Right ventricle myocardium inferior (tissue), 1 donor: Measurements from ENCODE around the gene NTM. TPM values are rescaled to one million over a fixed set of nuclear protein-coding genes. Genes with fewer than 3 reads are reported as not detected.

ENCODE experiments used
- ATAC-seq: fragments of 200-7000 bp; cut with Tn5 transposase; one replicate; pipeline ENCODE4 v1.9.1; 2020; ENCODE audit warnings: mild to moderate bottlenecking, moderate library complexity
- DNase-seq: peaks from one replicate; pipeline ENCODE4 v3.0.0; 2021; ENCODE audit errors: missing footprints
- intact Hi-C: fragments of 100-400 bp; cut with DNase I; formaldehyde crosslinking; loops from one replicate; pipeline ENCODE4 v1.11.0; 2022
- total RNA-seq: library from RNA; stranded (reverse); fragmentation: NEBNext Ultra II Directional; extraction: Animal tissue kit (Norgen Biotek cat#: 25700); gene quantifications from one replicate; pipeline ENCODE4 v1.2.1, GENCODE V29; 2021
- donor health status: DM: no; HTN: yes; CAD: no; lungs with severe emphysema.

The NTM gene
- total RNA-seq, 1 donor from 2014 or later, result 2.9 TPM

DNA sequence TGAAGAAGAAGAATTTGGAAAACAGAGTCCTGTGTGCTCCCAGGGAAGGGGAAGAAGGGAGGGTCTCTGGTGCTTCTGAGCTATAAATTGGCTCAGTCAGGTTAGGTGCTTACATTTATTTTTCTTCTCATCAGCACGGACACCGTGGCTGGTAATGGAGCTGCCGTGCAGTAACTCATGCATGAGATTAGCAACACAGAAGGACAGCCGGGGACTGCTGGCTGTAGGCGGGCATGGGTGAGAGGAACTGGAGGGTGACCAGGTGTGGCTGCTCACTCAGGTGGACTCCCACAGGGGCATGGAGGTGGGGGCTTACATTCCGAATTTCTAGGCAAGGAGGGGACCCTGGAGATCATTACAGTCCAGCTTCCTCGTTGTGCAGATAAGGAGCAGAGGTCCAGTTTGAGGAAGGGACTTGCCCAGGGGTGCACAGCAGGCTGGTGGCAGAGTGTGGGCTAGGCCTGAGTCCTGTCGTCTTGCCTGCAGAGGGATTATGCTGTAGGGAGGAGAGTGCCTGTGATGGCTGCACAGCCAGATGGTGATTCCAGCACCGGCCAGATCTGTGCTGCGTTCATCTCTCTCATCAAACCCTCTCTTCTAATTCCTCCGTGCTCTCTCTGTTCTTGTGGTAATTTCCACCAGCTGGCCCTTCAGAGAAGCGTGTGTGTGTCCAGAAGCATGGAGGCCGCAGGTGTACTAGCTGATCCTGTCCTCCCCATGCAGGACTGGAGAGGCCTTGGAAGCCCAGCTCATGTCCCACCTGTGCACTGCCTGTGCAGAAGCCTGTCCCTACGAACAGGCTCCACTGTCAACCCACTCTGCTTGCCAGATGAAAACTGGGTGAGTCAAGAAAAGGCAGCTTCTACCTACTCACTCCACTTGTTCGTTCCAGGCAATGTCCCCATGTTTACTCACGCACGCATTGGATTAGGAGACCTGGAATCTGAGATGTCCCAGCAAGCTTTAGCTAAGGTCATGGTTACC is 78.9 kb downstream of the NTM start:
- DNase-seq, result no peak
- ATAC-seq, result no peak
- intact Hi-C loops, result no loop called here

DNA sequence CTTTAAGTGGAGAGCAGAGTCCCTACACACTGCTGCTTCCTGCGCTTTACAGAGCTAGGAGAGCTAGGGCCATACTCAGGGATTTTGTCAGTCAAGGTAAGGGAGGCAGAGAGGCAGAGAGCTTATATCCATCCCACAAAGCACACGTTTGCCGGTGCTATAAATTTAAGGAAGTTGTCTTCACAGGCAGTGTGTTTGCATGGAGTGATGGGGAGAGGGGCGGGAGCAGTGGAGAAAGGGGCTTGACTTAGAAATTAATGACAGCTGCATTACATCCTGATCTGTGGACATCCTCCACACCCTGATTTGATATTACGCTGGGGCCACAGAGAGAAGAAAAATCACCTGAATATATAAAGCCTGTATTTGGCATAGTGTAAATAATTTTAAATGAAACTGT is 84.1 kb downstream of the NTM start:
- ATAC-seq (no peak), DNase-seq (no peak)
- intact Hi-C loops, result no loop called here

DNA sequence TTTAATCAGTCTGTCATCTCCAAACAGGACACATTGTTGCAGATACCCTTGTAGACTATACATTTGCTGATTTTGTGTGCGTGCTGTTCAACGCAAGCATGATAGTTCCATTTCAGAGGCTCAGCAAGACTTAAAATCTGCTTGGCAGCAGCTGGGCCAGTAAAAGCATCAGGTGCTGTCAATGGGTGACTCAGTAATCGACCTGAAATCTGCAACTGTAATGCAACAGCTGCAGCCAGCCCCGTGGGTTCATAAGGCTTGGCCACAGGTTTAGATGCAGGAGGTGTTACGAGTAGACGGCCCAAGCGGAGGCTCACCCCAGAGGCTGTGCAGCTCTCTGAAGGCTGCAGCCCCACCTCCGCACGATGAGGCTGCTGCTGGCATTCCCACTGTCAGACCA is 84.6 kb downstream of the NTM start:
- ATAC-seq (no peak), DNase-seq (no peak)
- intact Hi-C loops, result no loop called here

DNA sequence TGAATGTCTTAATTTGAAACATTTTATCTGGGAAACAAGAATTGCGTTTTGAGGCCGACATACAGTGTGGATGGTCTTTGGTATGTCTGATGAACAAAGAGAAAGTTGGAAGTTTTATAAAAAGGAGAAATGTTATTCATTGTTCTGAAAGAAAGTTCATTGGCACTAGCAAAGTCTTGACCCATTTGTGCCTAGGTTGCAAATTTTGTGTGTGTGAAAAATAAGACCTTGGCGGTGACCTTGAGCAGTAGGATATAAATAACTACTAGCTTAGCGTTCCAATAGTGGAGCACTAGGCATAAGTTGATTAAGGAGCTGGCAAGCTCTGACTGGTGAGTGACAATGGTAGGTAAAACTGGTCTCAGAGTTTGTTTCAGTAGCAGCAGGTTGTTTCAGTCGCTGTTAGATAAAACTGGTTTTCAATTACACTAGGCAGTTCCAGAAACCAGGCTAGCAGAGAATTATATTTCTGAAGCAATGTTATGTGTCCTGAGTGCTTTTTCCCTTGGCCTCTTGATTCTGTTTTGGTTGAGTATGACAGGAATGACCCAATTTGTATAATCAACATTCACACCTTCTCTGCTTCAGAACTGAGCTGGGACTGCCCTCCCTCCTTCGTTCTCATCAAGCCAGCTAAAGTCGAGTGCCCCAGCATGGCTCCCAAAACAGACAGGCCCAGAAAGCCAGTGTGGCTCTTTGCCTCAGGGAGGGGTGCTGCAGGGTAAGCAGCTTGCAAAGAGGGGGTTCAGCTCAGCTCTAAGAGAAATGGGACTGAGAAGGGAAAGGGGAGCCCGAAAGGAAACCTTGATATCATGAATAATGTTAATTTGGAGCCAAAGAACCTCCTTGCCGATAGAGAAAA is 85.7 kb downstream of the NTM start:
- intact Hi-C loops, result no loop called here
- ATAC-seq (peak; percentile 65), DNase-seq (no peak)

DNA sequence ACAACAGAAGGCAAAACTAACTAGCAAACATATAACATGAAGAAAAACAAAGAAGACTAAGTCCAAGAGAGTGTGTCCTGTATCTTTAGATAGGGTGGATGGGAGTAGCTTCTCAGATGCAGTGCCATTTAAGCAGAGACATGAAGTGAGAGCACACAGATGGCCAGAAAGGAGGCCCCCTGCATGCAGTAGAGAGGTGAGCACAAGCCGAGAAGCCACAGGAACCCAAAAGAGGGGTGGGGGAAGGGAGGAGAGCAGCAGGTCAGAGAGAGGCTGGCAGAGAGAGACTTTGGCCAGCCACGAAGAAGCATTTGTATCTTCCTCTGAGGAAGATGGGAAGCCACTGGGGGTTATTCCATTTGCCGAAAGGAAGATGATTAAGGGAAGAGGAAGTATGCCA is 86.7 kb downstream of the NTM start:
- DNase-seq, result no peak
- intact Hi-C loops, result no loop called here
- no peak for ATAC-seq

DNA sequence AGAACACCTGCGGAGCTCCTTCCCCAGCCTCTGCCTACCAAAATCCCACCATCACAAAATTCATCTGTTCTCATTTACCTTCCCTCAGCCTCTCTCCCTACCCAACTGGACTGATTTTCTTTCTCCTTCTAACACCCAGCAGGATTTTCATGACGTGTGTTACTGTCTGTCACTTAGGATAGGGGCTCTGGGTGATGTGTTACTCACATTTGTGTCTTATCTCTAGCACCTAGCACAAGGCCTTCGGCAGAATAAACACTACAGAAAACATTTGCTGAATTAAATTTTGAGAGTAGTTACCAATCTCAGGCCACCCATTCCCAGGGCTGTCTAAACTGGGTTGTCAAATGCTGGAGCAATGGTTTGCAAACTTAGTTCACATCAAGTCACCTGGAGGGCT is 88.0 kb downstream of the NTM start:
- no peak for ATAC-seq
- DNase-seq, result no peak
- intact Hi-C loops, result no loop called here

DNA sequence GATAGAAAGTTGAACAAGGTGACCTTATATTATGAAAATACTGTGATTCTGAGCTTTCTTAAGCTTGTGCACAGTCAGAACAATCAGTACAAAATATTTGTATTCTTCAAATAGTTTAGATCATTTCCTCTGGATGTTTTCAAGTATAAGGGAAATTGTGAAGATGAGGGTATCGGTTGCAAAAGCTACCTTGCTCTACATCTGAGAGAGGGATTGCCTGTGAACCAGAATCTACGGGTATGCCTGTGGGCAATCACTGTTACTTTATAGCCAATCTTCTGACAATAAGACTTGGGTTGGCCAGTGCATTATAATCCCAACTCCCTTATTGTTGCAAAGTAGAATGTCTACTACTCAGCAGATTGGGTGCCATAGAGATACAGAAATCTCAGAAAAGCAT is 90.5 kb downstream of the NTM start:
- intact Hi-C loops, result no loop called here
- DNase-seq, result no peak
- ATAC-seq, result no peak

DNA sequence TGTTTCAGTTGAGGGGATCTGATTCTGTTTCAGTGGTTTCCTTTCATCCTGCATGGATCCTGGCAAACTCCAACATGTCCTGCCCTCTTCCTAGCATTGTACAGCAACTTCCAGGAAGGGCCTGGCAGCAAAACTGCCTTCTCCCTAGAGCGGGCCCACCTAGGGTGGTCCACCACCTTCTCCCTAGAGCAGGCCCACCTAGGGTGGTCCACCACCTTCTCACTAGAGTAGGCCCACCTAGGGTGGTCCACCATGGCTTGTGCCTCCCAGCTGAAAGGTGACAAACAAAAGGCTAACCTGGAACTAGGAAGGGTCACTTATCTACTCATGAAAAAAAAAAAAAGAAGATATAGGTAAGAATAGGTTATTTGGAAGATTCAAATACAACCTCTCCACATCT is 92.2 kb downstream of the NTM start:
- intact Hi-C loops, result no loop called here
- ATAC-seq, result no peak
- DNase-seq, result no peak

DNA sequence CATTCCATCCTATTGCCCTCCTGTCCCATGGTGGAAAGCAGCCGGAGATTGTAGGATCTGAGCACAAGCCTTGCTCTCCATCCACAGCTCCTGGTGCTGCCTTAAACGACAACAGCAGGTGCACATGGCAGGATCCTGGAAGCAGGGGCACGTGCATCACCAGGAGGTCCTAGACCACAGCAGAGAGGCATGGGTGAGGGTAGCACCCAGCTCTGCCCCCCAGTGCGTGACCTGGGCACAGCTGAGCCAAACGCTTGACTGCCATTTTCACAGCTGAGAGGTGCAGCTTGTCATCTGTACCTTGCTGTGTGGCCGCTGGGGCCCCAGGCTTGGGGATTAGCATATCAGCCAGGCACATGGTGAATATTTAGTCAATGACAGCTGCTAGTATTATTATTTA is 92.7 kb downstream of the NTM start:
- ATAC-seq, result no peak

DNA sequence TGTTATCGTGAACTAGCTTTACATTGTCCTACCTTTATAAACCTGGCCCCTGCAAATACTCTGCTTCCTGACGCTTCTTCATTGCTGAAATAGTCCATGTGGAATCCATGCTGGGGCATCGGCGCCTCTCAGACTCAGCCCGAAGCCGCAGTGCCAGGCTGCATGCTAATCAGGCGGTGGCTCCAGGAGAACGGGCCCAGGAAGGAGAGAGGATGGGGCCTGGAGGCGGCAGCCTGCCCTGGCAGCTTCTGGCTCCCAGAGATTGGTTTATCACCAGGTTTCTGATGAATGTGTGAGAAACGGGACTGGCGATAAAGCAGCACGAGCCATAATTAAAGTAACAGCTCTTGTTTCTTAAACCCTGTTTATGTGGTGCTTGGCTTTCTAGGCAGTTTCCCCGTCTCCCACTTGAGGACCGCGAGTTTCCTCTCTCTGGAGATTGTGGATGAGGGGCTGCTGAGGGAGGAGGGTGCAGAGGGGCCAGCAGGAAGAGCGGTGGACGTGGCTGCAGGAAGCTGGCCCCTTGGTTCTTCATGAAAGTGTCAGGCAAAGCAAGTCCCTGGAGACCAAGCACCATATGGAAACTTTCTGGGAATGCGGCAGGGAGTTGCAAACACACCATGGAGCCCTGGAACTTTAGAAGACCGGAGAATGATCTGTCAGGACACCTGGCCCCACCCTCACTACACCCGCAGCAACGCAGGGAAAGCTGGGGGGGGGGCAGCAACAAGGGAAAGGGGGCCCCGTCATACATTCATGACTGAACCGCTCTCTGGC is 93.4 kb downstream of the NTM start:
- ATAC-seq (no peak), DNase-seq (no peak)
- intact Hi-C loops, result no loop called here

More for the DNA sequence above, 92.7 kb downstream of the NTM start:
- DNase-seq, result no peak
- intact Hi-C loops, result no loop called here

DNA sequence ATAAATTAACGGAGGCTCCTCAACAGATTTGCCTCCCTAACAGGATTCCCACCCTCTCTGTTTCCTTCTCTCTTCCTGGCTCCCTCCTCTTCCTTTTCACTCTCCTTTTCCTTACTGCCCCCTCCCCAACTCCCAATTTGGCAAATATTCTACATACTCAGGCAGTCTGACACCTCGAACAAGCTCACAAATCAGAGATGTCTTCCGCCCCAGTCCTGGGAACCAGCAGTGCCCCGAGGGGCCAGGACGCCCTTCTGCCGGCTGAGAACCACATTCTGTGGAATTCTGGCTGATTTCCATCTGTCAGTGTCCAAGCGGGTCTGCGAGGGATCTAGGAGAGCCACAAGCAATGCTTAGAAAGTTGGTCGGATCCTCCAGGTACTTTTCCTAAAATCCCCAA is 94.0 kb downstream of the NTM start:
- intact Hi-C loops, result no loop called here
- no peak for ATAC-seq
- DNase-seq, result no peak

DNA sequence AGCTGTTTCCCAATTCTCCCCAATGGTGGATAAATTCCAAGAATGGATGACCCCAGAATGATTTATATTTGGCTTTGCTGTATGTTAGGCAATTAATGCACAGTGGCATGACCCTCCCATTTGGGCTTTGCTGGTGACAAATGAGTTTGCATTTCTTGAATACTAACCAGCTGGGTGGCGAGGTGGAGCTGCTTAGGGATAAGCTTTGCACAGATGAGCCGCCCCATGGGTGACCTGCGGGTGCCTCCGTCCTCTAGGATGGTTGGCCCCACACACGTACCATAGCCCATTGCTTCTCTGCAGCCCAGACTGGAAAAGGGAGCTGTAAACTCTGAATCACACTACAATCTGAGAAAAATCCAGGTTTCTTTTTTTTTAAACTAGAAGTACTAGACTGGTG is 94.6 kb downstream of the NTM start:
- peak; percentile 10 for ATAC-seq
- no peak for DNase-seq
- intact Hi-C loops, result no loop called here

DNA sequence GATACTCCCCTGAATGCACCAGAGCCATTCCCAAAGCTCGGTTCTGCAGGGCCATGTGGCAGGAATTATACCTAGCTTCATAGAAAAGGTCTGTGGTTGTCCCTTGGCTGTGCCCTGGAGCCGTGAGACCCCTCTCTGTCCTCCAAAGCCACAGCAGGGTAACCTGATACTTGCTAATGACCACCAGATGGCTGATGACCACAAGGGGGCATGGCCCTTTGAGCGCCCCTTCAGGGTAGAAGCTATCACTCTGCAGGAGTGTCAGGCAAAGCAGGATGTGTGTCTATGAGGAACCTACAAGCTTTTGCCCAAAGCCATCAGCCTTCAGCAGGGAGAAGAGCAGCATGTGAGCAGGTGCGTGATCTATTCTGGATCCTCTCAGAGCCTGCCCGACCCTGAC is 95.3 kb downstream of the NTM start:
- DNase-seq, result no peak
- ATAC-seq, result no peak
- intact Hi-C loops, result no loop called here

DNA sequence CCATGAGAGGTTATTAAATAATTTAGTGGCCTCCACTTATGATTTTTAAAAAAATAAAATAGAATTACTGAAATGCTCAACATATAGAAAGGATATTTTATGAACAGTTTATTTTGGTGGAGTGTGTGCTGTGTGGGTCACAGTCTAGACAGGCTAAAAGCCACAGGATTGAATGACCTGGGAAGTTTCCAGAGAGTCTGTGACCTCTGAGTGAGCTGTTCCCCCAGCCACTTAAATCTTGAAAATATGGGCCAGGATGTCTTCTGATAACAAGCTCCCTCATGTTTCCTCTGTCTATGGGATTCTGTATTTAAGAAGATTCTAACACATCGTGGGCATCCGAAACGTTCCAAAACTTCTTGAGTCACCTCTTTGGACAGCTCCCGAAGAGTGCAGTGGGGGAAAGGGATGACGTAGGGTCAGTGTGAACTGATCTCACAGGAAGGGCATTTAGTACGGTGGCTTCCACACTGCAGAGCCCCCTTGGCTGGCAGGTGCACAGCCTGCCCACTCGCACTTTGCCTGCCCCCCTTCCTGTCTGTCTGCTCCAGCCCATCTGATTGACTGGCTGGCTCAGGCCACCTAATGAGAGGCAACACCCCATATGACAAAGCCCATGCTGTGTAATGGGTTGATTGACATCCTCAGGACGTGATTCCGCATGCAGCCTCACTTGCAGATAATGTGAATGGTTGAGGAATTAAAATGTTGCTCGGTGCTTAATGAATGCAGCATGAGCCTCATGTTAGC is 97.4 kb downstream of the NTM start:
- intact Hi-C loops, result no loop called here
- ATAC-seq, result no peak

DNA sequence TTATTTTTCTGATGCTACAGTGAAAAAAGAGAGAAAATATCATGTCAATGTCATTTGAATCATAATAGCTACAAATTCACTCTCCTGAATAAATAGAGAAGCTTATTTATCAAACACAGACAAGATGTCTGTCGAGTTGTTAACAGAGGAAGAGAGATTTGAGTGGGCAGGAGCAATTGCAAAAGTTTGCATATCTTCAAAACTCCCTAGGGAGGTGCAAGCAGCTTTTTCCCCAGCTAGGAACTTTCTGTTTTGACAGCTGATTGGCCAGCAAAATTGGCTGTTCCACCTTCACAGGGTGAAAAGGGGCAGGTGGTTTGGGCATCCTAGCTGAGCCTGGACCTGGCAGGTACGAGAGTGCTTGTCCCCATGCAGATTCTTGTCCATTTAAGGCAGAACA is 98.2 kb downstream of the NTM start:
- no peak for ATAC-seq
- DNase-seq, result no peak
- intact Hi-C loops, result no loop called here

More for the DNA sequence above, 97.4 kb downstream of the NTM start:
- DNase-seq, result no peak

DNA sequence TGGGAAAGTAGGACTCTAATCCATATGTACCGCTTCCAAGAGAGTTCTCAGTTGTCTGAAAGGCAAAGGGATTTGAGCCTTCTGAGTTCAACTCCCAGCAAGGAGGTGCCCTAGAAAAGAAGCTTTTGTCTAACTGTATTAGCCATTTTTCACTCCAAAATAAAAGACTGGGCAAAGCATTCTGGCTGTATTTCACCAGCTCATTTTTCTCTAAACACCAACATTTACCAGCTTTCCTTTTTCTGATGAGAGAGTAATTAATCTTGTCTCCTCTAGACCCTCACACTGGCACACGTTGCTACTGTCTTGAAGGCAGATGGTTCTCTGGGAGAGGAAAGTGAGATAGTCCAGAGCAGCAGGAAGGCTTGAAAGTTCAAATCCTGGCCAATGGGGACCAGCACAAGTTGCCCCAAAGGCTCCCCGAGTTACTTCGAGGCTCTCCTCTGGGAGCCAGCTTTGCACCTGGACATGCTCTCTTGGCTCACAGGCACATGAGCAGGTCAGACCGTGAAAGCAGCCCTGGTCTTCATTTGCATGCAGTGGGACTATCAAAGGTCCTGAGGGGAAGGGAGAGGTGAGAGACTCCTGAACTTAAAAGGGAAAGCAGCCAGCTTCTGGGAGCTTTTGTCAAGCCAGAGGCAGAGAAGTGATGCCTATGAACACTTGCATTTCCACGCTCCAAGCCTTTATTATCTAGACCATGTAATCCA is 100.0 kb downstream of the NTM start:
- DNase-seq (no peak), ATAC-seq (no peak)
- intact Hi-C loops, result no loop called here

DNA sequence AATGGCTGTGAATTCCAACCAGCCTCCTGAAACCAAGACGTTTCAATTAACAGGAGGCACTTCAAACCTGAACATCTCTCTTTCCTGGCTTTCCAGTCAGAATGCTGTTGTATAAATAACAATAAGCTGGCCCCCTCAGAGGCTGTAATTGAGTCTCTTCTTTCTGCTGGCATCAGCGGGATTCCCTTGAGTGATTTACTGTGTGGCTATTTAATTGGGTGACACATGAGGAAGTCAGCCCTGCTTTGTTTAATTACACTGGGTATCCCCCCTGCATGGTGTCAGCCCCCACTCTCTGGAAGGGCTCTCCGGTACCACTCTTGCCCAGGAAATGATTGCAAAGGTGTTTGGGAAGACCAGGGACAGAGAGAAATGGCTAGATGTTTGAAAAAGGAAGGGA is 101.6 kb downstream of the NTM start:
- ATAC-seq (no peak), DNase-seq (no peak)
- intact Hi-C loops, result no loop called here

DNA sequence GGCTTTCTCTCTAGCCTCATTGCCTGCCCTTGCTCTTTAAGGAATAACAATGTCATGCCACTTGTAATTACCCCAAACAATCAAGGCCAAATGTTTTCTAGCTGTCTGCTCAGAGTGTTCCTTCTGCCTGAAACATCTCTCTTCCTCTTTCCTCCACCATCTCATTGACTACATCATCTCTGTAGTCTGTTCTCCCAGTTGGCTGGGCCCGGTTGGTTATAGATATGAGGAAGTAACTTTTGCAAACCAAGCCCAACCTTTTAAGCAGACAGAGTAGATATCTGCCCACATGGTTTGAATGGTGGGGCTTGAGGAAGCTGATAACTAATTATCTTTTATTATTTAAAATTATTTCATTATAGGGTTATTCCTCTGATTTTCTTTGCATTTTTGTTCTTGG is 104.5 kb downstream of the NTM start:
- ATAC-seq (no peak), DNase-seq (no peak)
- intact Hi-C loops, result no loop called here
